Measurements from ENCODE around the gene AK9.

Gene AK9

DNA sequence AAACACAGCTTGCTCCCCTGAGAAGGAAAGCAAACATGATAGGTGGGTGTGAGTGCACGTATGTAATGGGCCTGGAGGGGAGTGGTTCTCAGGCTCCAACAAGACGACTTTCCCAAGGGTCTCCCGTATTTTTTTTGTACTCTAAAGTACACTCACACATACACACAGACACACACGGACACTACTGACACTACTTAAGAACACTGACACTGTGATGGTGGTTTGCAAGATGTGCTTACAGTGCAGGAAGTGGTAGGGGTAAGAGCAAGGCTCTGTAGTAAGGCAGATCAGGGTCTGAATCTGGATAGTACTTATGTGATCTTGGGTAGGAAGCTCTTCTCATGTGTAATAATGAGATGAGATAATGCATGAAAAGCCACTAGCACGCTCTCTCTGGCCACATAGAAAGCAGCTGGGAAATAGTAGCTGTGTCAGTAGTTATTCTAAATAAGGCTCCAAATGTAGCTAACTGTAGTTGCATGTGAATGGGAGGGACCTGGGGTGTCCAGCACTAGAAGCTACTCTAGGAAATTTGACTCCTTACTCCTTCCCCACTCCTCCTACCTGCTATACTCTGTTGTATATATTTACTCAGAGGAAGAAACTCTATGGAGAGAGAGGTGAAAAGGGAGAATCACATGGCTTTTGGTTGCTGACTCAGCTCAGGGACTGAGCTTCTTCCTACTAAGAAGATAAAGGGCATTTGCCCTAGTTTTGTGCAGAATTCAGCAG lies 199.6 kb downstream of the AK9 start:
- TF ChIP-seq ZFP3 (CRISPR knock-in tag; IDR thresholded peaks at IDR 0.05) = no peak
- TF ChIP-seq, protein P1, sequence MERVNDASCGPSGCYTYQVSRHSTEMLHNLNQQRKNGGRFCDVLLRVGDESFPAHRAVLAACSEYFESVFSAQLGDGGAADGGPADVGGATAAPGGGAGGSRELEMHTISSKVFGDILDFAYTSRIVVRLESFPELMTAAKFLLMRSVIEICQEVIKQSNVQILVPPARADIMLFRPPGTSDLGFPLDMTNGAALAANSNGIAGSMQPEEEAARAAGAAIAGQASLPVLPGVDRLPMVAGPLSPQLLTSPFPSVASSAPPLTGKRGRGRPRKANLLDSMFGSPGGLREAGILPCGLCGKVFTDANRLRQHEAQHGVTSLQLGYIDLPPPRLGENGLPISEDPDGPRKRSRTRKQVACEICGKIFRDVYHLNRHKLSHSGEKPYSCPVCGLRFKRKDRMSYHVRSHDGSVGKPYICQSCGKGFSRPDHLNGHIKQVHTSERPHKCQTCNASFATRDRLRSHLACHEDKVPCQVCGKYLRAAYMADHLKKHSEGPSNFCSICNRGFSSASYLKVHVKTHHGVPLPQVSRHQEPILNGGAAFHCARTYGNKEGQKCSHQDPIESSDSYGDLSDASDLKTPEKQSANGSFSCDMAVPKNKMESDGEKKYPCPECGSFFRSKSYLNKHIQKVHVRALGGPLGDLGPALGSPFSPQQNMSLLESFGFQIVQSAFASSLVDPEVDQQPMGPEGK (CRISPR knock-in tag; IDR thresholded peaks at IDR 0.05; ENCODE audit: borderline replicate concordance) = no peak
- ATAC-seq = no peak; the same call in 1 of the 3 replicates

DNA sequence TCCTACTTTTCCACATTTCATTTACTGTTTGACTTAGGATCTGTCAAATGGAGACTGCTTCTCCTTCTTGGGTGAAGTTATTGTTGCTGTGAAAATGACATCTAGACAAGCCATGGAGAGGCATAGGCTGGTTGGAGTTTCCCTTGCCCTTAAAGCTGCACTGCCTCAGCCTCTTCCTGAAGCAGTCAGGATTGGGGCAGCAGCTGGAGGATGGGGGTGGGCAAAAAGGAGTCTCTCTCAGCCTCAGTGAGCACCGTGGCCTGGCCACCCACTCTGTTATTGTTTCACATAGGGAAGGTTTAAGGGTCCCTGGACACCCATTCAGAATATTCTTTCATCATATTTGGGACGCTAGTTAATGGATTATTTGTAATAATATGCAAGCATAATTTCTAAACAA lies 200.3 kb downstream of the AK9 start:
- ATAC-seq = no peak

DNA sequence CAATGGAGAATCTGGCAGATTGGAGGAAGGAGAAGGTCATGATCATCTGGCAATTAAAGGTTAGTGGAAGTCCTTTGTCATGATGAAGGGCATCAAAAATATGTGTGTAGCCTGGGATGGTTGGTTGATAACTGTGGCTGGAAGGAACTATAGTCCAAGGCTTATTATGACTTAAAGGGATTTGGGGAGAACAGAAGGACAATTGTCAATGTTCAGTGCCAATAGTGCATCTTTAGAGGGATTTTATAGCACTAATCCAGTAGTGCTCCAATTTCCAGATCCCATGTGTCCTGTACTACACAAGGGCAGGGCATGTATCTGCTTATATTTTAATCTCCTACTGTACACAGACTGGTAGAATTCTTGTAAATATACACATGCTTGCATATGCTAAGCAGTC lies 203.0 kb downstream of the AK9 start:
- ATAC-seq = no peak
- no peak for TF ChIP-seq RARB (CRISPR knock-in tag; IDR thresholded peaks at IDR 0.05)
- no peak for TF ChIP-seq OSR1 (CRISPR knock-in tag; IDR thresholded peaks at IDR 0.05)
- TF ChIP-seq ZNF565 (CRISPR knock-in tag; conservative IDR thresholded peaks at IDR 0.05; ENCODE audit: low read depth) = no peak
- no peak for TF ChIP-seq PPARA (CRISPR knock-in tag; IDR thresholded peaks at IDR 0.05; ENCODE audit: borderline replicate concordance)
- TF ChIP-seq, protein P1 (CRISPR knock-in tag; IDR thresholded peaks at IDR 0.05; ENCODE audit: borderline replicate concordance) = no peak
- TF ChIP-seq BACH2 (CRISPR knock-in tag; IDR thresholded peaks at IDR 0.05; ENCODE audit: borderline replicate concordance) = no peak
- TF ChIP-seq, protein P2, sequence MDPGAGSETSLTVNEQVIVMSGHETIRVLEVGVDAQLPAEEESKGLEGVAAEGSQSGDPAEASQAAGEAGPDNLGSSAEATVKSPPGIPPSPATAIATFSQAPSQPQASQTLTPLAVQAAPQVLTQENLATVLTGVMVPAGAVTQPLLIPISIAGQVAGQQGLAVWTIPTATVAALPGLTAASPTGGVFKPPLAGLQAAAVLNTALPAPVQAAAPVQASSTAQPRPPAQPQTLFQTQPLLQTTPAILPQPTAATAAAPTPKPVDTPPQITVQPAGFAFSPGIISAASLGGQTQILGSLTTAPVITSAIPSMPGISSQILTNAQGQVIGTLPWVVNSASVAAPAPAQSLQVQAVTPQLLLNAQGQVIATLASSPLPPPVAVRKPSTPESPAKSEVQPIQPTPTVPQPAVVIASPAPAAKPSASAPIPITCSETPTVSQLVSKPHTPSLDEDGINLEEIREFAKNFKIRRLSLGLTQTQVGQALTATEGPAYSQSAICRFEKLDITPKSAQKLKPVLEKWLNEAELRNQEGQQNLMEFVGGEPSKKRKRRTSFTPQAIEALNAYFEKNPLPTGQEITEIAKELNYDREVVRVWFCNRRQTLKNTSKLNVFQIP (CRISPR knock-in tag; IDR thresholded peaks at IDR 0.05; ENCODE audit: borderline replicate concordance, low read depth) = no peak
- no peak for TF ChIP-seq TCF4 (CRISPR knock-in tag; IDR thresholded peaks at IDR 0.05; ENCODE audit: borderline replicate concordance)
- no peak for TF ChIP-seq ZFP3 (CRISPR knock-in tag; IDR thresholded peaks at IDR 0.05)
- TF ChIP-seq GLIS3 (CRISPR knock-in tag; IDR thresholded peaks at IDR 0.05) = no peak
- no peak for TF ChIP-seq ZFP30 (CRISPR knock-in tag; IDR thresholded peaks at IDR 0.05)

More for the DNA sequence above, 200.3 kb downstream of the AK9 start:
- TF ChIP-seq SNAI2 (CRISPR knock-in tag; IDR thresholded peaks at IDR 0.05) (no peak), OSR1 (CRISPR knock-in tag; IDR thresholded peaks at IDR 0.05) (no peak), ARNTL (CRISPR knock-in tag; IDR thresholded peaks at IDR 0.05; ENCODE audit: borderline replicate concordance, low read depth) (no peak), RARB (CRISPR knock-in tag; IDR thresholded peaks at IDR 0.05) (no peak), ZFP30 (CRISPR knock-in tag; IDR thresholded peaks at IDR 0.05) (no peak), ZC3H10 (CRISPR knock-in tag; IDR thresholded peaks at IDR 0.05) (no peak), CSDC2 (CRISPR knock-in tag; IDR thresholded peaks at IDR 0.05) (no peak), BACH2 (CRISPR knock-in tag; IDR thresholded peaks at IDR 0.05; ENCODE audit: borderline replicate concordance) (no peak), PPARA (CRISPR knock-in tag; IDR thresholded peaks at IDR 0.05; ENCODE audit: borderline replicate concordance) (no peak), ISL1 (CRISPR knock-in tag; IDR thresholded peaks at IDR 0.05) (no peak), TCF4 (CRISPR knock-in tag; IDR thresholded peaks at IDR 0.05; ENCODE audit: borderline replicate concordance) (no peak)
- TF ChIP-seq, protein P3, sequence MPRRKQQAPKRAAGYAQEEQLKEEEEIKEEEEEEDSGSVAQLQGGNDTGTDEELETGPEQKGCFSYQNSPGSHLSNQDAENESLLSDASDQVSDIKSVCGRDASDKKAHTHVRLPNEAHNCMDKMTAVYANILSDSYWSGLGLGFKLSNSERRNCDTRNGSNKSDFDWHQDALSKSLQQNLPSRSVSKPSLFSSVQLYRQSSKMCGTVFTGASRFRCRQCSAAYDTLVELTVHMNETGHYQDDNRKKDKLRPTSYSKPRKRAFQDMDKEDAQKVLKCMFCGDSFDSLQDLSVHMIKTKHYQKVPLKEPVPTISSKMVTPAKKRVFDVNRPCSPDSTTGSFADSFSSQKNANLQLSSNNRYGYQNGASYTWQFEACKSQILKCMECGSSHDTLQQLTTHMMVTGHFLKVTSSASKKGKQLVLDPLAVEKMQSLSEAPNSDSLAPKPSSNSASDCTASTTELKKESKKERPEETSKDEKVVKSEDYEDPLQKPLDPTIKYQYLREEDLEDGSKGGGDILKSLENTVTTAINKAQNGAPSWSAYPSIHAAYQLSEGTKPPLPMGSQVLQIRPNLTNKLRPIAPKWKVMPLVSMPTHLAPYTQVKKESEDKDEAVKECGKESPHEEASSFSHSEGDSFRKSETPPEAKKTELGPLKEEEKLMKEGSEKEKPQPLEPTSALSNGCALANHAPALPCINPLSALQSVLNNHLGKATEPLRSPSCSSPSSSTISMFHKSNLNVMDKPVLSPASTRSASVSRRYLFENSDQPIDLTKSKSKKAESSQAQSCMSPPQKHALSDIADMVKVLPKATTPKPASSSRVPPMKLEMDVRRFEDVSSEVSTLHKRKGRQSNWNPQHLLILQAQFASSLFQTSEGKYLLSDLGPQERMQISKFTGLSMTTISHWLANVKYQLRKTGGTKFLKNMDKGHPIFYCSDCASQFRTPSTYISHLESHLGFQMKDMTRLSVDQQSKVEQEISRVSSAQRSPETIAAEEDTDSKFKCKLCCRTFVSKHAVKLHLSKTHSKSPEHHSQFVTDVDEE (CRISPR knock-in tag; IDR thresholded peaks at IDR 0.05) = no peak

DNA sequence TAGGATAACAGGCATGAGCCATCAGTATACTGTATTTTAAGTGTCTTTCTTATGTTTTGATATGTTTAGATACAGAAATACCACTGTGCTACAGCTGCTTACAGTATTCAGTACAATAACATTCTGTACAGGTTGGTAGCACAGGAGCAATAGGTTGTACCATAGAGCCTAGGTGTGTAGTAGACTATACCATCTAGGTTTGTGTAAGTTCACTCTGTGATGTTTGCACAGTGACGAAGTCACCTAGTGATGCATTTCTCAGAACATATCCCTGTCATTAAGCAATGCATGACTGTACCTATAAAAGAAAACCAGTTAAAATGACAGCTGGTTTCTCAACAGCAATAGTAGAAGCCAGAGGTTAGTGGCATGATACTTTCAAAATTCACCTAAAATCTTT lies 204.9 kb downstream of the AK9 start:
- ATAC-seq = no peak
- TF ChIP-seq SNAI2 (CRISPR knock-in tag; IDR thresholded peaks at IDR 0.05) = no peak
- no peak for TF ChIP-seq TCF4 (CRISPR knock-in tag; IDR thresholded peaks at IDR 0.05; ENCODE audit: borderline replicate concordance)
- TF ChIP-seq ZFP3 (CRISPR knock-in tag; IDR thresholded peaks at IDR 0.05) = no peak
- no peak for TF ChIP-seq ISL1 (CRISPR knock-in tag; IDR thresholded peaks at IDR 0.05)
- no peak for TF ChIP-seq ZFP30 (CRISPR knock-in tag; IDR thresholded peaks at IDR 0.05)
- no peak for TF ChIP-seq BACH2 (CRISPR knock-in tag; IDR thresholded peaks at IDR 0.05; ENCODE audit: borderline replicate concordance)
- TF ChIP-seq OSR1 (CRISPR knock-in tag; IDR thresholded peaks at IDR 0.05) = no peak
- no peak for TF ChIP-seq PPARA (CRISPR knock-in tag; IDR thresholded peaks at IDR 0.05; ENCODE audit: borderline replicate concordance)

Data from SK-N-SH treated with all-trans-retinoic acid at 6 μM for 48 hours (cell line).